Measurements from ENCODE around the gene DCLRE1A. TPM values are rescaled to one million over a fixed set of nuclear protein-coding genes. Genes with fewer than 3 reads are reported as not detected.

The DCLRE1A gene
- total and polyA plus RNA-seq, 2 experiments from 2014 or later: 6.1 to 13.8 TPM

DNA sequence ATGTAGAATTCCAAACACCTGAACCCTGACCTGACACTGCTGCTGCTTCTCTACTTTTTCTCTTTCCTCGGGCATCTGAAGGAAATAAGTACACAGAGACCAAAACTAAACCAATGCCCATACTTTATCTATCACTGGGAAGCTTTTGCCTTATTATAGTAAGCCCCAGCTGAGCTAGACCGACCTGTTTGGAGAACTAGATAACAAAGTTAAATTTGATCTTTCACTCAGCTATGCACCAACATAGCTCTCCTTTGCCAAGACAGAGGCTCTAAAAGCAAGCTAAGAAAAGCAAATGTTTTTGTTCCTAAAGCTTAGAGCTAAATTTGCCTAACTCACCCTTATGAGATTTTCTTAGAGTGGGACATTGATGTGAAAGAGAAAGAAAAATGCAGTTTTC lies 39.7 kb upstream of the DCLRE1A start:
- Histone ChIP-seq H3K4me1 (ENCODE audit: insufficient read depth) (no peaks in the 10 kb centered on the region), H3K36me3 (ENCODE audit: insufficient read depth) (peaks cover 13% of the 10 kb centered on the region; the same call in 1 of the 2 replicates), H3K9me2 (ENCODE audit: insufficient read depth) (no peaks in the 10 kb centered on the region; the same call in 1 of the 2 replicates), H3K4me2 (no peak overlapping the region), H4K20me1 (replicated peaks; ENCODE audit: insufficient read depth) (no peaks in the 10 kb centered on the region; the same call in 1 of the 2 replicates), H3F3A (replicated peaks; ENCODE audit: low read depth) (no peaks in the 10 kb centered on the region), H3K27ac (ENCODE audit: low read depth) (no peak overlapping the region), H3K79me2 (replicated peaks; ENCODE audit: insufficient read depth) (no peaks in the 10 kb centered on the region), H3K4me3 (no peak overlapping the region), H2AFZ (no peak overlapping the region), H3K27me3 (ENCODE audit: insufficient read depth) (no peaks in the 10 kb centered on the region)
- TF ChIP-seq POLR2AphosphoS5 (IDR thresholded peaks at IDR 0.05; ENCODE audit: low read depth): no peak
- TF ChIP-seq NANOG (IDR thresholded peaks at IDR 0.05; ENCODE audit: borderline replicate concordance): no peak
- TF ChIP-seq, protein P1, sequence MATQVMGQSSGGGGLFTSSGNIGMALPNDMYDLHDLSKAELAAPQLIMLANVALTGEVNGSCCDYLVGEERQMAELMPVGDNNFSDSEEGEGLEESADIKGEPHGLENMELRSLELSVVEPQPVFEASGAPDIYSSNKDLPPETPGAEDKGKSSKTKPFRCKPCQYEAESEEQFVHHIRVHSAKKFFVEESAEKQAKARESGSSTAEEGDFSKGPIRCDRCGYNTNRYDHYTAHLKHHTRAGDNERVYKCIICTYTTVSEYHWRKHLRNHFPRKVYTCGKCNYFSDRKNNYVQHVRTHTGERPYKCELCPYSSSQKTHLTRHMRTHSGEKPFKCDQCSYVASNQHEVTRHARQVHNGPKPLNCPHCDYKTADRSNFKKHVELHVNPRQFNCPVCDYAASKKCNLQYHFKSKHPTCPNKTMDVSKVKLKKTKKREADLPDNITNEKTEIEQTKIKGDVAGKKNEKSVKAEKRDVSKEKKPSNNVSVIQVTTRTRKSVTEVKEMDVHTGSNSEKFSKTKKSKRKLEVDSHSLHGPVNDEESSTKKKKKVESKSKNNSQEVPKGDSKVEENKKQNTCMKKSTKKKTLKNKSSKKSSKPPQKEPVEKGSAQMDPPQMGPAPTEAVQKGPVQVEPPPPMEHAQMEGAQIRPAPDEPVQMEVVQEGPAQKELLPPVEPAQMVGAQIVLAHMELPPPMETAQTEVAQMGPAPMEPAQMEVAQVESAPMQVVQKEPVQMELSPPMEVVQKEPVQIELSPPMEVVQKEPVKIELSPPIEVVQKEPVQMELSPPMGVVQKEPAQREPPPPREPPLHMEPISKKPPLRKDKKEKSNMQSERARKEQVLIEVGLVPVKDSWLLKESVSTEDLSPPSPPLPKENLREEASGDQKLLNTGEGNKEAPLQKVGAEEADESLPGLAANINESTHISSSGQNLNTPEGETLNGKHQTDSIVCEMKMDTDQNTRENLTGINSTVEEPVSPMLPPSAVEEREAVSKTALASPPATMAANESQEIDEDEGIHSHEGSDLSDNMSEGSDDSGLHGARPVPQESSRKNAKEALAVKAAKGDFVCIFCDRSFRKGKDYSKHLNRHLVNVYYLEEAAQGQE (IDR thresholded peaks at IDR 0.05; ENCODE audit: unreplicated experiment): no peak
- TF ChIP-seq EZH2 (IDR thresholded peaks at IDR 0.05; ENCODE audit: low read depth, unreplicated experiment): no peak
- no peak for TF ChIP-seq ETS1 (IDR thresholded peaks at IDR 0.05)
- no peak for TF ChIP-seq ZNF114 (CRISPR knock-in tag; IDR thresholded peaks at IDR 0.05)
- TF ChIP-seq ZNF462 (CRISPR knock-in tag; IDR thresholded peaks at IDR 0.05): no peak
- DNase-seq (ENCODE audit: low spot score) (no peak), ATAC-seq (no peak)
- no peak overlapping the region for H3K4me3 Mint-ChIP-seq
- H3K27ac Mint-ChIP-seq: no peak overlapping the region
- peaks cover 6% of the 10 kb centered on the region; the same call in 1 of the 3 replicates for H3K9me3 Mint-ChIP-seq
- H3K27me3 Mint-ChIP-seq (ENCODE audit: insufficient read depth, low read depth, poor library complexity): peaks cover 2% of the 10 kb centered on the region
- no peaks in the 10 kb centered on the region for H3K4me1 Mint-ChIP-seq
- peaks cover 22% of the 10 kb centered on the region for H3K36me3 Mint-ChIP-seq (ENCODE audit: low read depth)

All from GM23338 (cell line).